GM18508 (cell line): Measurements from ENCODE around the gene AURKAIP1.

ENCODE experiments used
- ATAC-seq: cut with Tn5 transposase; IDR thresholded peaks from one replicate; pipeline ENCODE4 v1.9.1; 2021; ENCODE audit warnings: moderate number of reproducible peaks; ENCODE audit not compliant: insufficient read depth, unreplicated experiment

Gene AURKAIP1

GRCh38 chr1:1349256-1350012 is 25.6 kb downstream of the AURKAIP1 start, which contains the start of gene DVL1:
DVL1 (minus strand) TSS chr1:1349418; CDS start chr1:1349065, 353 bp downstream.
- no peak for ATAC-seq

GRCh38 chr1:1348420-1349255 is 26.4 kb downstream of the AURKAIP1 start:
- no peak for ATAC-seq

DNA sequence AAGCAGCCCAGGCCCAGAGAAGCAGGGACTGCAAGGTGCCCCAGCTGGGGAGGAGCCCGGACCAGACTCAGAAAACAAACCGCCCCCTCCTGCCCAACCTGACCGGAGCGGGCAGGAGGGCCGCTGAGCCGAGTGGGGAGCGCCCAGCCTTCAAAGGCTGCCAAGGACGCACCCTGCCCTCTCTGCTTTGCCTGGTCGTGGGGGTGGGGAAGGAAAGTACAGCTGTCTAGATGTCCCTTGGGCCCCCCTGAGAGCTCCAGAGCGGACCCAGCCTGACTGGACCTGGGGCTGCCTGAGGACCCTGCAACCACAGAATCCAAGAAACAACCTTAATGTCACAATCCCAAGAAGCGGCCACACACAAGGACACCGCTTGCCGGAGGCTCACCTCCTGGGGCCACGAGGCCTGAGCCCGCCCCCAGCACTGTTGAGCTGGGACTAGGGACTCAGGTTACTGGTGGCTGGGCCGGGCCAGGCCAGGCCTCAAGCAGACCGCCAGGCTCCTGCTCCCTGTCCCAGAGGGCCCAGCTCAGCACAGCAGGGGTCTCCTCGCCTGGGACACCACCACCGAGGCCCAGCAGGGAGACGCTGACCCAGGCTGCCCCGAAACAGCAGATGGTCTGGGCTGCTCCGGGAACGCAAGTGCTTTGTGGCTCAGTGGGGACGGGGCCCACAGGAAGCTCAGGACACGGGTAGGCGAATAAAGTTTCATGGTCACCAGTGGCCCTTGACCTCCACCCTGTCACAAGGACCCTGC is 27.2 kb downstream of the AURKAIP1 start:
- no peak for ATAC-seq

GRCh38 chr1:1347026-1347595 is 27.9 kb downstream of the AURKAIP1 start:
- no peak for ATAC-seq

DNA sequence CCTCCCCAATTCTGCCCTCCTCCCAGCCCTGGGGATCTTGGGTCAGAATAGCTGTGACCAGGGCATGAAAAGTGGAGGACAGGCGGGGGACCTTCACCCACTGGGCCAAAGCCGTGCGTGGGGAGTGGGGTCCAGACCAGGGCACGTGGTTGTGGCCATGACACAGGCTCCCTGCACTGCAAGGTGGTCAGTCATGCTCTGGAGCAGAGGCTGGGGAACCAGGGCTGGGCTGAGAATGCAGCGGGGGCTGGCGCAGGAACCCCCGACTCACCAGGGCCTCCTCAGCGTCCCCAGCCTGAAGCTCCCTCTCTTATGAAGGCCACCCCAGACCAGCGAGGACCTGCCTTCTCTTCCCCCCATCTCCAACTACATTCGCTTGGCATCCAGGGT is 28.5 kb downstream of the AURKAIP1 start:
- no peak for ATAC-seq

DNA sequence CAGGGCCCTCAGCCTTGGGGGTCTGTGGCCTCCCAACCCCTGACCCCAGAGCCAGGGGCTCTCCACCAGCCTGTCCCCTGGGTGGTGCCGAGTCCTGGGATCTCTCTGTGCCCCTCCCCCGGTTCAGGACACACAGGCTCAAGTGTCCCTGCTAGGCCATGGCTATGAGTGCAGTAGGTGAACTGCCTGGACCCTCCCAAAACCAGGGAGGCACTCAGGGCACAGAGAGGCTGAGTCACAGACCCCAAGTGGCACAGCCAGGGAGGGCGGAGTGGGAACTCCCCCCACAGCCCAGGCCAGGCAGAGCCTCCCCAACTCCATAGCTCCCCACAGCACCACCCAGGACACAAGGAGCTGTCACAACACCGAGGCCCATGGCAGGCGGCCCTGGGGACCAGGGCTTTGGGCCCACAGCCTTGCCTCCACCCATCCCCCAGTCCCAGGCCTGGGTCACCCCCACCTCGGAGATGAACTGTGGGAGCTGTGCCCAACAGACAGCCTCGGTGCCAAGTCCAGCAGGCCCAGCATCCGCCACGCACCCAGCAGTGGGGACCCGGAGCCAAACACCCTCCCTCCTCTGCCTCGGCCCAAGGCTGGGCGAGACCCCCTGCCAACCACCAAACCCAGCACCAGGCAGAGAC is 29.0 kb downstream of the AURKAIP1 start:
- no peak for ATAC-seq

GRCh38 chr1:1345384-1345783 is 29.6 kb downstream of the AURKAIP1 start:
- no peak for ATAC-seq

DNA sequence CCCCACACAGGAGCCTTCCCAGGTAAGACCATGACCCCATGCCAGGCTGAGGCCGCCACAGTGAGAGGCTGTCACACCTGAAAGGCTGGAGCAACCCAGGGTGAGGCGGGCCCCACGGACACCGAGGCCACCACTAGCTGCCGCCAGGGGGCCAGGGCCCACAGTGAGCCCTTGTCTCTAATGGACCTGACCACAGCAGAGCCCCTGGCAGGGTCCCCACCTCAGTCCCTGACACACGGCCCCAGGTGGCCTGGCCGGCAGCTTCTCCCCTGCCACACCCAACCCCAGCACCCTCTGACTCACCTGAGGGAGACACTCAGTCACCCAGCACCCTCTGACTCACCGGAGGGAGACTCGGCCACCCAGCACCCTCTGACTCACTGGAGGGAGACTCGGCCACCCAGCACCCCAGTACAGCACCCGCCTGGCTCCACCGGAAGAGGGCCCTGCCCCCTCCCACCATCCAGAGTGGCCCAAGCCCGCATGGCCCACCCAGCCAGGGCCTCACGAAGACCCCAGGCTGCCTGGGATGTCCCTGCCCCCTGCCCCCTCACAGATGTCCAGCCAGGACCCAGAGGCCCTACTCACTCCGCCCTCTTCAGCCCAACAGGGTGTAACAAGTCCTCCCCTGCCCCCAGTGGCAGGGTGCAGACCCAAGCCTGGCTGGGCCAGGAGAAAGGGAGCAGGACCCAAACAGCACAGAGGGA is 30.2 kb downstream of the AURKAIP1 start:
- ATAC-seq = no peak

- ATAC-seq = no peak
Observed at GRCh38 chr1:1343811-1344421, 31.1 kb downstream of the AURKAIP1 start.

DNA sequence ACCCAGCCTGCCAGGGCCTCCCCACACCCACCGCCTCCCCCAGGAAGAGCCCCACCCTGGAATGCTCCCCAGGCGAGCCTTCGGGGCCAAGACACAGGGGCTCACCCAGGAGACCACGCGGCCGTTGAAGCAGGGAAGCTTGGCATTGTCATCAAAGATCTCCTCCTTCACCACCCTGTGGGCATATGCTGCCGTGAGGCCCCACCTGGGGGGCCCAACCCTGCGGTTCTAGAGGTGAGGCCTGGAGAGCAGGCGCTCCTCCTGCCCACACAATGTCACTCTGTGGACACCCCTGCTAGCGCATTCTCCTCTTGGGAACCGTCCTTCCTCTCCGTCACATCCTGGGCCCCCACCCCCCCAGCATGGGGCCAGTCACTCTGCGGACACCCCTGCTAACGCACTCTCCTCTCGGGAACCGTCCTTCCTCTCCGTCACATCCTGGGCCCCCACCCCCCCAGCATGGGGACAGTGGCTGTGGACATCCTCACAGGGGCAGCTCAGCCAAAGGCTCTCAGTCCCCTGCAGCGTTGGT is 32.4 kb downstream of the AURKAIP1 start:
- no peak for ATAC-seq

DNA sequence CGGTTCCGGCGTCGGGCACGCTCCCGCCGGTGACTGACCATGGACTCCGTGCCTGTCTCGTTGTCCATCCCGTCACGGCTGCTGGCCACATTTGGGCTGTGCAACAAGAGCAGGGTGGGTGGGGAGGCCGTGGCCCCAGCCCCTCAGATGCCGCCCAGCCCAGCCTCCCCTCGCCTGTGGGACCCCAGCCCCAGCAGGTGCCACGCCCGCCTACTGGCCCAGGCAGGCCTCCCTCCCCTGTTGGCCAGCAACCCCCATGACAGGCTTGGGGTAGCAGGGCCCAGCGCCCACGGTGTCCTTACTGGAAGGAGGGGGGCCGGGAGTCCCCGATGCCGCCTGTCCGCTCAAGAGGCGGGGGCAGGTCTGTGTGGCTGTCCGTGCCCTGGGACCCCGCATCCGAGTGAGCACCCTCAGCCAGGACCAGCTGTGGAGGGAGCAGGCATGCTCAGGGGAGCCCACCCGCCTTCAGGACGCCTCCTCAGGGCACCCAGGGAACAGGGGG is 32.9 kb downstream of the AURKAIP1 start:
- ATAC-seq = no peak

DNA sequence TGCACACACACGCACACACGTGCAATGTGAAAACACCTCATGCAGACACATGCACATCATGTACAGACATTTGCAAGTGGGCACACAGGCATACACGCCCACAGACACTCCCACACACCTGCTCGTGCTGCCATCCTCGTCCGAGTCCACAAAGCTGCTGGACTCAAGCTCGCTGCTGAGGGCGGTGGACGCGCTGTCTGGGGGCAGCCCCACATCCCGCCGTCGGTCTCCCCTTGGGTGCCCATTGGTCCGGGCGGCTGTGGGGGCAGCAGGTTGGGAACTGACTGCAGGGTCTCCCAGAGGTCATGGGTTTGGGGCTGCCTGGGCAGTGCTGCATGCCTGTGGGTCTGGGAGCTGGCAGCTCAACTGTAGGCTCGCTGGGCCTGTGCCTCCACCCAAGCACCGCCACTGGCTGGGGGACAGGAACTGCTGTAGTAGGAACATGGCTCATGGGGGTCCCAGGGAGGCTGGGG is 33.4 kb downstream of the AURKAIP1 start:
- ATAC-seq = no peak

DNA sequence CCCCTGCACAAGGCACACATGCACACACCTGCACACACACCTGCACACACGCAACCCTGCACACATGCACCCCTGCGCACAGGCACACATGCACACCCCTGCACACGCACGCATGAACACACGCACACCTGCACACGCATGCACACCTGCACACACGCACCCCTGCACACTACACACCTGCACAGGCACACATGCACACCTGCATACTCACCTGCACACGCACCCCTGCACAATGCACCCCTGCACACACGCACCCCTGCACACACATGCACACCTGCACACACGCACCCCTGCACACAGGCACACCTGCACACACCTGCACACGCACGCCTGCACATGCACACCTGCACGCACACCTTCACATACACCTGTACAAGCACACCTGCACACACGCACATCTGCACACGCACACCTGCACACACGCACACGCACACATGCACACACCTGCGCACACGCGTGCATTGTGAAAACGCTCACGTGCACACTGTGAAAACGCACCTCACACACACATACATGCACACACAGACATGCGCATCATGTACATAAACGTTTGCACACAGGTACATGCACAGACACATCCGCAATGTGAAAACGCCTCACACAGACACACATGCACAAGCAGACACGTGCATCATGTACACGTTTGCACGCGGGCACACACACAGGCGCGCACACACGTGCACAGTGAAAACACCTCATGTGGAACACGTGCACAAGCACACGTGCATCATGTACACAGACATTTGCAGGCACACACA is 34.0 kb downstream of the AURKAIP1 start:
- no peak for ATAC-seq

DNA sequence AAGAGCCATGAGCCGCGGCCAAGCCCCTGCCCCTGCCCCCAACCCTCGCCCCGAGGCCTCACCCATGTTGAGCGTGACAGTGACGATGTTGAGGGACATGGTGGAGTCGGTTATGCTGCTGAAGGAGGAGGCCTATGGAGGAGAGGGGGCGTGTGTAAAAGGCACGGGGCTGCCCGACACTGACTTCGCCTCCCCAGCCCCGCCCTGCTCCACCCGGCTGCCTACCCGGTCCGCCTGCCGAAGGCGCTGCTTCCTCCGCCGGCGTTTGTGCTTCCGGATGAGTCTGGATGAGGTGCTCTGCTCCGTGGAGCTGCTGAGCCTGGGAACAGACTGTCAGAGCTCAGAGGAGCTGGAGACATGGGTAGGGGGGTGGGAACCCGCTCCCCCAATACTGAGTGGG is 34.8 kb downstream of the AURKAIP1 start:
- no peak for ATAC-seq

DNA sequence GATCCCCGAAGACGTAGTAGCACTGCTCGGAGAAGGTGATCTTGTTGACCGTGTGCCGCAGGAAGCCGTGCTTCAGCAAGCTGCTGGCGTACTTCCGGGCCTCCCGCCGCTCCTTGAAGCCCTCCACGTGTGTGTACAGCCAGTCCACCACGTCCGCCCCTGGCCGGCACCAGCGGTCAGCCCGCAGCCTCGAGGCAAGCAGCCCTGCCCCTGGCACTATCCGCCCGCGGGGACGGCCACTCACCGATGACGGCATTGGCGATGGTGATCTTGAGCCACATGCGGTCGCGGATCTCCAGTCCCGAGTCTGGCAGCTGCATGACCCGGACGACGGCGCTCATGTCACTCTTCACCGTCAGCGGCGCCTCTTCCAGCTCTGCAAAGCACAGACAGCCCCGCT is 36.7 kb downstream of the AURKAIP1 start:
- ATAC-seq = no peak

DNA sequence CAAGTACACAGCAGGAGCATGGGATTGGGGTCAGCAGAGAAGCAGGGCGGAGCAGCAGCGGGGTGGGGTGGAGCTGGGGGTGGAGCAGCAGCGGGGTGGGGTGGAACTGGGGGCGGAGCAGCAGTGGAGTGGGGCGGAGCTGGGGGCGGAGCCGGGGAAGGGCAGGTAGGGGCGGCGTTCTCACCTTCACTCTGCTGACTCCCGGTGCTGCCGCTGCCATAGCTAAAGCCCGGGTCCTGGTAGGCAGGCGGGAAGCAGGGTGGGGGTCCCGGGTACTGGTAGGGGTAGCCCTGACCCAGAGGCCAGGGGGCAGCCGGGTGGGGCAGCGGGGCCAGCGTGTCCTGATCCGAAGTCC is 37.2 kb downstream of the AURKAIP1 start:
- ATAC-seq = no peak

DNA sequence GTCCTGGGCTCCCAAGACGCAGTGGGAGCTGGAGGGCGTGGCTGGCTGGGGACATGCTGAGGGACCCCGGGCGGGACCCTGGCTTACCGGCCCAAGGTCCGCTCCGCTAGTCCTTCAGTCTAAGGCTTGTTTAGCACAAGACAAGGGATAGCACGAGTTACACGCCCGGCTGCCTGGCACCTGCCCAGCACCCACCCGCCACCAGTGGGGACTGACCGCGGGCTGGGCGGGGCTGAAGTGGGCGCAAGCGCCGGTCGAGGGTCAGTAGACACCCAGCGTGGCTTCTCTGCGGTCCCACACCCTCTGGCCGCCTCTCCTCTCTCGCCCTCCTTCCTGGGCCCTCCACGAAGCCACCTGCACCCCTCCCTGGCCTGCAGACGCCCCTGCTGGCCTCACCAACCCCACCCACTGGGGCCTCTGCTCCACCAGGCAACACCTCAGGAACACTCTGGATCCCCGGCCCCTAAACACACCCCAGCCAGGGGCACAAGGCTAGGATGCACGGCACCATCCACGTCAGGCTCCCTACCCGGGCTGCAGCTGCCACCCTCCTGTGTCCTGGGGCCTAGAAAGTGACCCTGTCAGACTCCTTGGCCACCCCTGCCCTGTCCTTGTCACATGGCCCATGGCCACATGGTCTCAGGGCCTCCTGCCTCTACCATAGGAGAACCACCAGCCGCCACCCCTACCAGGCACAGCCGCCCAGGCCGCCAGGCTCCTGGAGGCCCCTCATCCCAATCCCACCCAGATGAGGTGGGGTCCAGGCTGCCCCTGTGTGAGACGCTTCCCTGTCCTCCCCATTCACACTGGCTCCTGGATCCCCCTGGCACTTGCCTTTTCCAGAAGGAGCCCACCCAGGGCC is 37.8 kb downstream of the AURKAIP1 start:
- ATAC-seq = no peak
